Transverse colon (tissue), 4 donors: ENCODE results near the gene H2AZ1.

ENCODE experiments used
- CTCF ChIP-seq, 5 experiments: fragments of 200-600 bp in 3 of 5; fragments of 450-650 bp in 2 of 5; sonication (generic) in 3 of 5; IDR thresholded peaks; 1 replicate in 2 of 5; 2 replicates in 3 of 5; pipeline ENCODE4 v1.5.1; 2016 to 2017; ENCODE audit warnings: antibody characterized with exemption in 5 of 5, inconsistent platforms in 3 of 5, mild to moderate bottlenecking in 2 of 5, moderate library complexity in 1 of 5
- EP300 ChIP-seq: sonication (generic); formaldehyde crosslinking; IDR thresholded peaks from one replicate; pipeline ENCODE4 v1.6.1; 2017; ENCODE audit warnings: antibody characterized with exemption, low read depth
- POLR2AphosphoS5 ChIP-seq, 3 donors: sonication (generic); formaldehyde crosslinking; IDR thresholded peaks; one replicate each; pipeline ENCODE4 v1.6.1; 2016; ENCODE audit warnings: antibody characterized with exemption in 3 of 3

DNA sequence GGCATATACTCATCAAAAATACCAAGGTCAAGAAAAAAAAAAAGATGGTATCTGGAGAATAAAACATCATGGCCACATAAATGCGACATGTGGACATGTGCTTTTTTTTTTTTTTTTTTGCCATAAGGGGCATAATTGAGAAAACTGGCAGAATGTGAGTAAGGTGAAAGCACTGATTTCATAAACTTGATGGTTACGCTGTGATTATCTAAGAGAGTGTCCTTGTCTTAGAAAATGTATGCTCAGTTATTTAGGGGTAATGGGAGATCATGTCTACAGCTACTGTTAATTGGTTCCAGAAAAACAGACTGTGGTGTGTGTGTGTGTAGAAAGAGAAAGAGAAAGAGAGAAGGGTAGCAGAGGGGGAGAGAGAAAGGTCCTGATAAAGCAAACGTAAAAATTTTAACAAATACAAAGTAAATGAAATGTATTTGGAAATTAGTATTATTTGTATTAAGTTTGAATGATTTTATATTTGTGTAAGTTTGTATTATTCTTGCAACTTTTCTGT is 11.8 kb downstream of the H2AZ1 start:
- no peak for TF ChIP-seq CTCF (IDR thresholded peaks at IDR 0.05)
- no peak for TF ChIP-seq POLR2AphosphoS5 (IDR thresholded peaks at IDR 0.05)
- TF ChIP-seq EP300, result no peak
